ENCODE data around the gene NEO1.

GRCh38 chr15:73078291-73078690 is 26.0 kb downstream of the NEO1 start:
- no peak for TF ChIP-seq CTCF (IDR thresholded peaks at IDR 0.05; ENCODE audit: borderline replicate concordance, extremely low read depth, low read length, poor library complexity, severe bottlenecking)
- no peak for TF ChIP-seq EZH2 (IDR thresholded peaks at IDR 0.05; ENCODE audit: borderline replicate concordance, low read depth, low read length, severe bottlenecking)
